Activated CD4-positive, alpha-beta T cell treated with anti-CD3 and anti-CD28 coated beads for 24 hours (primary cell): Measurements from ENCODE around the gene PAAF1.

Experiments used
- DNase-seq, 2 donors: peaks; one replicate each; pipeline ENCODE4 v3.0.0-alpha.2; 2020; ENCODE audit warnings: low read depth in 2 of 2

The PAAF1 gene

DNA sequence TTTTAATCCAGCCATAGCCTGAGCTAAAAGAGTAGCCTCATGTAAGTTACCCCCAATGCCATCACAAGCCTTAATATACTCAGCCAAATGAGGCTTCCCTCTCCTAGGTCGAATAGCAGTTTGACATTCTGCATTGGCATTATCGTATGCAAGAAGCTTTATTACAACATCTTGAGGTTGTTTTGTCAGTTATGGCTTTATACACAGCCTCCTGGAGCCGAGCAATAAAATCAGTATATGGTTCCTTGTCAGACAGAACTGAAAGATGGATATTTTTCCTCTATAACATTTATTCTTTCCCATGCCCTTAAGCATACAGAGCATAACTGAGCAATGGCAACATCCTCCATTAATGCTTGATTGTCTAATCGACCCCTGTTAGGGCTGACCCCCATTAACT, 68.6 kb downstream of the PAAF1 start:
- DNase-seq: no peak

- DNase-seq: no peak
These were observed 70.1 kb downstream of the PAAF1 start for GRCh38 chr11:73946798-73947458.

GRCh38 chr11:73949246-73949645, 72.4 kb downstream of the PAAF1 start:
- DNase-seq: no peak

DNA sequence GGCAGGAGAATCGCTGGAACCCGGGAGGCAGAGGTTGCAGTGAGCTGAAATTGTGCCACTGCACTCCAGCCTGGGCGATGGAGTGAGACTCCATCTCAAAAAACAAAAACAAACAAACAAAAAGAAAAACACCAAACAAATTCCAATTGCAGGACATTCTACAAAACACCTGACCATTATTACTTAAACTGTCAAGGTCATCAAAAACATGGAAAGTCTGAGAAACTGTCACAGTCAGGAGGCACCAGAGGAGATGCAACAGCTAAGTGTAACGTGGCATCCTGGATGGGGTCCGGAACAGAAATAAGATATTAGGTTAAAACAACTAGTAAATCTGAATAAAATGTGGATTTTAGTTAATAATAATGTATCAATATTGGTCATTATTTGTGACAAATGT, 73.1 kb downstream of the PAAF1 start:
- no peak for DNase-seq

DNA sequence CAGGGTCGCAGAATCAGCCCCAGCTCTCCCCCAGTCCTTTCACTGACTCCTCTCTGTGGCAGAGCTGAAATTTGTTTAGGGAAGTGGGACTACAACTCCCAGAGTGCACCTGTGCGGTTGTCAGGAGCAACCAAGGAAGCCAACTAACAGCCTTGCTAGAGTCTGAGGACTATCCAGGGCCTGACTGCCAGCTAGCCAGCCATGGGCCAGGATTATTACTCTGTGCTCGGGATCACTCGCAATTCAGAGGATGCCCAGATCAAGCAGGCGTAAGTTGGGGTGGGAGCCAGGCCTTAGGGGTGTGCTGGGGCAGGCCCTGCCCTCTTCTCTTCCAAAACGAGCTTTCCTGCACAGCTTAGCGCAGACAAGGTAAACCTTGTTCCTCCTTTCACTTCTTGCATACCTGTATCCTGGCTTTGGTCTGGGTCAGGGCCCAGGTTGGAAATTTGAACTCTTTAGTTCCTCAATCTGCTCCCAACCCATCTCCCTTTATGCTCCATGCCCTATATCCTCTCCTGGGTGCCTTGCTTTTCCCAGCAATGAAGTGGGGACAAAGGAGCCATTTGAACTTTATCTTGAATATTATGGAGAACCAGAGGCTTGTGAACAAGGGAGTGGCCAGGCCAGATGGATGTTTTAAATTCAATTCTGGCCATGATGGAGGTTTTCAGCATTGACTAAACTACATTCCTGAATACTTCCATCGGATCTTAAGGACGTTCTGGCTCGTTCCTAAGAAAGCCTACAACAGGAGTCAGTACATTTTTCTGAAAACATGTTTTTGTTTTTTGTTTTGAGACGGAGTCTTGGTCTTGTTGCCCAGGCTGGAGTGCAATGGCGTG, 74.3 kb downstream of the PAAF1 start, which contains the start of gene DNAJB13:
Gene DNAJB13, plus strand, starts transcription at position 158 of the 842 bp plus-strand sequence. Its CDS starts 44 bp downstream, at position 202.
- no peak for DNase-seq

DNA sequence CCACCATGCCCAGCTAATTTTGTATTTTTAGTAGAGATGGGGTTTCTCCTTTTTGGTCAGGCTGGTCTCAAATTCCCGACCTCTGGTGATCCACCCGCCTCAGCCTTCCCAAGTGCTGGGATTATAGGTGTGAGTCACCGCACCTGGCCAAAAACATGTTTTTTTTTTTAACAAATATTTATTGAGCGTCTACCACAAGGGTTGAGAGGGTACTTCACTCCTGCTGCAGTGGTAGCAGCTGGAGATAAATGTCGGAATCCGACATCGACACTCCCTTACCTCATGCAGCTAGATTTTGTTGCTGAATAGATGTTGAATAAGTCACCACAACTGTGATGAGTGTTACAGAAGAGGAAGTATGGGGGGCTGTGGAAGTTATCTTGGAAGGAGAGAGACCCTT, 75.0 kb downstream of the PAAF1 start:
- no peak for DNase-seq

DNA sequence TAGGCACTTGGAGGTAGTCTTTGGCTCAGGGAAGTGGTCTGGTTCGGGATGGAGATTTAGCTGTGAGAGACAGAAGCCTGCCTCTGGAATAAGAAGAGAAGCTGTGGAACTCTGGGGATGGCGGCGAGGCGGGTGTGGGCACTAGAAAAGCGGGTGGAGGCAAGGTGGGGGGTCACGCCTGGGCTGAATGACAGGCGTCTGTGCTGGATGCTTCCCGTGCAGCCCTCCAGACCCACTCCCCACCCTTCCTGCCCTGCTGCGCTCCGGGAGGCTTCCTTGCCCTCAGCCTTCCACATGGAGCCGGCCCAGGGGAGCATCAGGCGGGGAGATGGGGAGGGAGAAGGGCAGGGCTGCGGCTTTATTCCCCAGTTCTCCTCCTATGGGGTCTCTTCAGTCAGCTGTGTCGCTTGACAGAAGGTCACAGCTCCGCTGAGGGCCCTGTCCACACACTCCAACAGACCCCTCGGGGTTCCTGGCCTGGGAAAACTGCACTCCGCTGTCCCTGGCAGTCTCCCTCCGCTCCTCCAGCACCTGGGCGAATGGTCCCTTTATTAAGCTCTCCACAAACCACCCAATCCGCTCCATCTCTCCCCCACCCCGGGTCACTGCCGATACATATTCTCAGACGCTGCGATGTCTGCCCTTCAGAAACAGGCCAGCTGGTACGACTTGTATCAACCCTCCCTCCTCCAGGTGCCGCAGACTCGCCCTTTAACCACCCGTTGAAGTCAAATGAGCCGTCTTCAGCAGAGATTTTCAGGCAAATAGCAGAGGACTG, 80.3 kb downstream of the PAAF1 start:
- DNase-seq: no peak

DNA sequence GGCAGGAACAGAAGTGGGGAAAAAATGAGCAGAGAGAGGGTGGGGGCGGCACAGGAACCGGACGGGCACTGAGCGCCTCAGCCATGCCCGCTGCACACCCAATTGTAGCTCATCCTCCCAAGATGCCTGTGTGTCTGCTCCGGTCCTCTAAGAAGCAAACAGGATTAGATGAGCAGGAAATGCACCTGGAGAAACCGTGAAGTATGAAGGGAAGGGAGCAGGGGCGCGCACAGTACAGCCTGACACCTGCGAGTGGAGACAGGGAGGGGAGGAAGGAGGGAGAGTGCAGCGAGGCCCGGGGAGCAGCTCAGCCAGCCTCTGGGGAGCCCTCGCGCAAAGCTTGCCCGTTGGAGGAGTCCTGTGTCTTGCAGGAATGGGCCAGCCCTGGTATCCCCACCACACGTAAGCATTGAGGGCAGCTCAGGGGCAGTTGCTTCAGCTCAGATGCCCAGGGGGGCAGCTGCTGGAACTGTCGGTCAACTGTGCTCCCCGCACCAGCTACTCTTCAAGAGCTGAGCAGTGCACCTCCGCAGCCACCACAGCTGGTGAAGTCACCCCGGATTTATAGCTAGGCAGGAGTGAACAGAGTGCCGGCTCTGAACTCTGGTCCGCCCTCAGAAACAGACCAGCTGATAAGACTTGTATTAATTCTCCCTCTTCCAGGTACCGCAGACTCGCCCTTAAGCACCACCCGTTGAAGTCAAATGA, 81.0 kb downstream of the PAAF1 start:
- DNase-seq: no peak

GRCh38 chr11:73958521-73959141, 81.8 kb downstream of the PAAF1 start:
- DNase-seq: no peak

- no peak for DNase-seq
These were observed 84.5 kb downstream of the PAAF1 start for GRCh38 chr11:73961321-73961720.

GRCh38 chr11:73962101-73962705, 85.4 kb downstream of the PAAF1 start:
- no peak for DNase-seq

GRCh38 chr11:73963861-73964260, 87.1 kb downstream of the PAAF1 start:
- no peak for DNase-seq

DNA sequence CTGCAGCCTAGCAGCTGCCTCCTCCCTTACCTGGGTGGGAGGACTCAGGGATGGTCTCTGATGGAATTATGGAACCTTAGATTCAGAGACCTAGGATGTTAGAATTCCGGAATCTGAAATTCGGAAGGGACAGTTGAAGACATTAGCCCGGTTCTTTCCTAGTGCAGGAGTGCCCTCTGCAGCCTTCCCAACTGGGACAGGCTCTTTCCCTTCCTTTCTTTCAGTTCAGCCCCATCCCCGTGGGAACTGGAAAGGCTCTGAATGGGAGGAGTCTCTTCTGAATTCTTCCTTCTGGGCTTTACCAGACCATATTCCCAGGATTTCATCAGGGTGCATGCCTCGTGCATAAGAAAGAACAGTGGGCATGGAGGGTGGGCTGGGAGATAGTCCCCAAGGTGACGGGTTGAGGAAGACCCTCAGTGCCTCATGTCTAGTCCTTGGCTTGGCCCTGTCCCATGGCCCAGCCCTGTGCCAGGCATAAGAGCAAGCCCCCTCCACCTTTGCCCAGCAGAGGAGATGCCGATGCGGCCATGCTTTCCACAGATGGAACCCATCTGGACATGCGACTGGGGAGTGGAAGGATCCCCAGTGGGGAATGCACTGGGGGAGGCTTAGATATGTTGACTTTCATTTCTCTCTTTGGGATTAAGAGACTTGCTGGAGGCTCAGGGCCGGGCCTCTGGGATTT, 88.4 kb downstream of the PAAF1 start:
- no peak for DNase-seq

DNA sequence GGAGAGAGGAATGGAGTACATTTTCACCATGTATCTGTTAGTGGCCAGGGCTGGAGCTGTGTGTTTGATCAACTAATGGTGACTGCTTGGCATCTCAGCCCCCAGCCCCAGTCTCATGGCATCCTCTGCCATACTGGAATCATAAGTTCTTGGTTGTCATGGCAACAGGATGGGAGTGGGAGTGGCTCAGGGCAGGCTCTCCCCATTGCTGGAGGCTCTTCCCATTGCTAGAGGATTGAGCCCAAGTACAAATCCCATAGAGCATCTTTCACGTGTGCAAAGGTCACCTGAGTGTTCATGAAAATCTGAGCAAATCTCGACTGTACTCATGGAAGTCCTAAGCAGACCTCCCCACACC, 88.9 kb downstream of the PAAF1 start:
- DNase-seq: no peak

DNA sequence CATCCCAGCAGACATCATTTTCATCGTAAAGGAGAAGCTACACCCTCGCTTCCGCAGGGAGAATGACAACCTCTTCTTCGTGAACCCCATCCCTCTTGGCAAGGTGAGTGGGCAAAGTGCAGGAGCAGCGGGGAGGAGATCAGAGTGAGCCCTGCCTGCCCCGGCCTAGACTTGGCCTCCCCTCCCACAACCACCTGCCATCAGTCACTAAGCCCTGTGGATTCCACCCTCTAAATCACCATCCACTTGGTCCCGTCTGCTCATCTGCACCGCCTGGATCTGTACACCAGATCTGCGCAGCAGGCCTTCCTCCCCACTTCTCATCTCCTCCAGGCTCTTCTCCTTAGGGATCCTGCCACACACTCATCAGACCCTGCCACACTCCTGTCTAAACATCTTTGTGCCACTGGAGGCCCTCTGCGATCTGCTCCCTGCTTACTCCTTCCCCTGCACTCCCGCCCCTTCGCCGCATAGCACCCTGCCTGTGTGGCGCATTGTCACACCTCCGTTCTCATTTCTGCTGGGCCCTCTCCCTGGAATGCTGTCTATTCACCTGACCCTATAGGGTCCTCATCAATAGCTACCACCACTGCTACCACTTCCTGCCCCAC, 91.7 kb downstream of the PAAF1 start:
- no peak for DNase-seq

- no peak for DNase-seq
These were observed 92.3 kb downstream of the PAAF1 start for GRCh38 chr11:73969091-73969490.

- no peak for DNase-seq
These were observed 93.4 kb downstream of the PAAF1 start for GRCh38 chr11:73969991-73970800.

GRCh38 chr11:73971175-73971719, 94.4 kb downstream of the PAAF1 start:
- no peak for DNase-seq

DNA sequence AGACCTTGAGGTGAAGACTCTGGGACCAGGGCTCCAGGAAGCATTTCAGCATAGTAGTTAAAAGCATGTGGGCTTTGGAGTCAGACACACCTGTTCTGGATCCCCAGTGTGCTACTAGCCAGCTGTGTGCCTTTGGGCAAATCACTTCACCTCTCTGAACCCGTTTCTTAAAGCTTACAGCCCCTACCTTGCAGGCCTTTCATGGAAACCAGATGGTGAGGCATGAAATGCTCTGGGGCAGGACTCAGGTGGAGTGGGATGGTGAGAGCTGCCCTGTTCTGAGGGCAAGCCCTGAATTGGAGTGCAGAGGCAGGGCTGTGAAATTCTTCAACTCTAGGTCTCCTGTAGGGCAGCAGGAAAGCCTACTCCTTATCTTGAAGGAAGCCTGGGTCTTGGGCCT, 95.4 kb downstream of the PAAF1 start:
- DNase-seq: no peak
